H1 (cell line): Measurements from ENCODE around the gene GPR18. TPM values are rescaled to one million over a fixed set of nuclear protein-coding genes. Genes with fewer than 3 reads are reported as not detected.

Source experiments
- BCL11A ChIP-seq, 2 experiments: IDR thresholded peaks; one replicate each; pipeline ENCODE4 v1.6.1; 2011; ENCODE audit warnings: low read depth in 2 of 2, low read length in 2 of 2, mild to moderate bottlenecking in 2 of 2
- CBX5 ChIP-seq: fragments of 300-800, 300-1000 bp; sonication (generic); IDR thresholded peaks from 2 replicates; pipeline ENCODE4 v1.7.1; 2016; ENCODE audit warnings: antibody characterized with exemption, low read length, low read depth
- FOSL1 ChIP-seq: IDR thresholded peaks from 2 replicates; pipeline ENCODE4 v1.6.1; 2011; ENCODE audit warnings: mild to moderate bottlenecking, low read depth, low read length, moderate library complexity; ENCODE audit not compliant: insufficient read depth
- SIN3A ChIP-seq, 2 experiments: IDR thresholded peaks in 1 of 2; conservative IDR thresholded peaks in 1 of 2; 2 replicates each; pipeline ENCODE4 v1.6.1; 2011 to 2012; ENCODE audit warnings: low read length in 2 of 2, improper control_type of control experiment in 1 of 2, low read depth in 1 of 2, mild to moderate bottlenecking in 1 of 2
- polyA plus RNA-seq, 7 experiments: library from polyadenylated mRNA; depleted of rRNA in 3 of 7; stranded (reverse) in 5 of 7; unstranded in 2 of 7; fragments of >200 nt in 5 of 7; fragments of 200-250 nt in 2 of 7; gene quantifications; 1 replicate in 5 of 7; 2 replicates in 1 of 7; 4 replicates in 1 of 7; pipeline versions ENCODE4 v1.2.1 to v1.2.3, GENCODE V29; 2011 to 2013; ENCODE audit warnings: missing spikeins in 2 of 7, mixed read lengths in 2 of 7
- total RNA-seq: library from RNA; stranded (reverse); fragmentation: NEBNext Ultra II Directional; extraction: Animal tissue kit (Norgen Biotek cat#: 25700); gene quantifications from 2 replicates; pipeline ENCODE4 v1.2.1, GENCODE V29; 2021
- TF ChIP-seq, protein P1 (sequence below): IDR thresholded peaks from 2 replicates; pipeline ENCODE4 v1.6.1; 2012; ENCODE audit warnings: inconsistent platforms

The GPR18 gene
- total and polyA plus RNA-seq, 2 of the 8 experiments (the other 6 are each of a cell fraction or from before 2014, with no cell fraction given): not detected

DNA sequence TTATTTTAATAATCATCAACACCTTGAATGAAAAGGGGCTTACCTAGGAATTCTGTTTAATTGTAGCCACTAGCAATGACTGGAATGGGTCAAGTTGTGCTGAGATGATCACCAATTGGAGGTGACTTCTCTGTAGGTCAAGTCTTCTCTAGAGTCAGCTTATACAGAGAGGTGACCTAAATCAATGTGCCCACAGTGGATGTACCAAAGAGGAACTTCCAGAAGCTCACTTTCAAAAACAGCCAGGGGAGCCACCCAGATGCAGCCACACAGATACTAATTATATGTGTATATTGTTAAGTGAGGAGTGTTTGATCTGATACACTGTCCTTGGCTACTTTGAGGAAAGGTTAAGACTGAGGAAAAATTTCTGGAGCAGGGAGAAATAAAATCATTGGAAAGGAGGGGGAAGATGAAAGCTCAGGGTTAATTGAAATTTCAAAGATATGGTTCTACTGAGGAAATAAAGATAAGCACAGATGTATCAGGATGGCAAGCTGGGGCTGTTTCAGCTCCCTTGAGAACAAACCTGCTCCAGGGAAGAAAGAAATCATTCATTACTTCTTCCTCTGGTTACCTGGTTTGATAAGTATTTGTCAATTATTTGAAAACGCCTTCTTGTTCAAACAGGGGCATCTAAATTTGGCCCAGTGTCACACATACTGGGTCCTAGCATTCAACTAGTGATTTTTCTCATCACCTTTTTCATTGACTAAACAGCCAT lies 43.9 kb upstream of the GPR18 start (continued):
- TF ChIP-seq CBX5 (no peak), FOSL1 (no peak), BCL11A (IDR thresholded peaks at IDR 0.05; ENCODE audit: low read depth in 2 of 2, low read length in 2 of 2) (no peak), SIN3A (conservative IDR thresholded peaks at IDR 0.05 in 1 of 2, IDR thresholded peaks at IDR 0.05 in 1 of 2; ENCODE audit: low read depth in 1 of 2, low read length in 2 of 2) (no peak)
- TF ChIP-seq, protein P1, sequence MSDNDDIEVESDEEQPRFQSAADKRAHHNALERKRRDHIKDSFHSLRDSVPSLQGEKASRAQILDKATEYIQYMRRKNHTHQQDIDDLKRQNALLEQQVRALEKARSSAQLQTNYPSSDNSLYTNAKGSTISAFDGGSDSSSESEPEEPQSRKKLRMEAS: no peak
